Measurements from ENCODE around the gene ERC2. TPM values are rescaled to one million over a fixed set of nuclear protein-coding genes. Genes with fewer than 3 reads are reported as not detected.

ERC2 gene
- total and polyA plus RNA-seq, 2 of the 13 experiments (the other 11 are each of a cell fraction or from before 2014, with no cell fraction given) = 0.16 to 0.22 TPM

DNA sequence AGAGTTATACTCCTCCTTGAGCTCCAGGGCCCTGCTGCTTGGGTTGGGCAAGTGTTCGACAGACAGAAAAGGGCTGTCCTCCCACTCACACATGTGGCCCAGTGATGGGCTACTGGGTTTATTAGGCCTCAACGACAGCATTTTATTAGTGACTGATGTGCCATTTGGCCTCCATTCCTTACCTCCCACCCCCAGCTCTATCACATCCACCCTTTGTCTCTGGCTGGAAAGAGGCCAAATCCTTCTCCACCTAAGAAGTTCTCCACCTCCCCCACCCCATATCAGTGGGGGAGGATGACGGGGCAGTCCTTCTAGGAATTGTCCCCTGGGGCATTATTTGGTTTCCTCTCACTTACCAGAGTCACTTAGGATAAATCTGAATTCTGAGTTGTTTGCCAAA, 924.0 kb downstream of the ERC2 start:
- in situ Hi-C loops (cut with HindIII; ENCODE audit: extremely low pct_ligation_motif_present, low pct_unique_long_range_greater_than_20kb) (no loop called here), intact Hi-C loops (cut with micrococcal nuclease; ENCODE audit: unreplicated experiment) (no loop called here)
- no peak overlapping the region for H3K9ac ChIP-seq (ENCODE audit: insufficient read depth, low read depth, low read length)
- no peaks in the 10 kb centered on the region for H3K79me2 ChIP-seq (ENCODE audit: insufficient read depth, low read length)
- no peak overlapping the region for H3K27ac ChIP-seq (ENCODE audit: extremely low read length, insufficient read depth, low read length)
- H3K27me3 ChIP-seq (ENCODE audit: control insufficient read depth in 1 of 2, insufficient read depth in 2 of 2, low read length in 2 of 2) = no peaks in the 10 kb centered on the region; a peak in 1 of 5 replicates
- H3K4me3 ChIP-seq (replicated peaks in 1 of 3; ENCODE audit: insufficient read depth in 1 of 3, low read depth in 2 of 3, low read length in 3 of 3) = no peak overlapping the region
- H4K20me1 ChIP-seq (ENCODE audit: insufficient read depth, low read length) = no peaks in the 10 kb centered on the region
- 26% methylated on average over 3 of the region's 3 CpGs for WGBS (ENCODE audit: low lambda C conversion rate)
- H3K4me1 ChIP-seq (ENCODE audit: insufficient read depth, low read length) = no peaks in the 10 kb centered on the region
- no peaks in the 10 kb centered on the region for H3K36me3 ChIP-seq (replicated peaks in 1 of 2; ENCODE audit: control insufficient read depth in 1 of 2, insufficient read depth in 2 of 2, low read length in 2 of 2)
- ChIA-PET CTCF (ENCODE audit: low intra/inter-chr PET ratio, low total read pairs) (no interaction called here), POLR2A (no interaction called here)
- DNase-seq (ENCODE audit: low spot score) = no peak
- no peak overlapping the region for H2AFZ ChIP-seq (ENCODE audit: low read length)
- no TSS peak for BruUV-seq (replicated peaks)
- no peak for ATAC-seq
- no peak for FAIRE-seq
- TF ChIP-seq GLI4 (CRISPR knock-in tag; IDR thresholded peaks at IDR 0.05; ENCODE audit: borderline replicate concordance) (no peak), ZNF264 (CRISPR knock-in tag; IDR thresholded peaks at IDR 0.05) (no peak), ESRRA (CRISPR knock-in tag; IDR thresholded peaks at IDR 0.05; ENCODE audit: low read depth) (no peak)
- no peaks in the 10 kb centered on the region for H3K9me3 ChIP-seq (ENCODE audit: low read length)
- no peak overlapping the region for H3K4me2 ChIP-seq (ENCODE audit: low read depth, low read length)

- ATAC-seq (no peak), FAIRE-seq (no peak), DNase-seq (ENCODE audit: low spot score) (no peak)
- Histone ChIP-seq H3K9me3 (ENCODE audit: low read length) (no peaks in the 10 kb centered on the region), H3K4me3 (replicated peaks in 1 of 3; ENCODE audit: insufficient read depth in 1 of 3, low read depth in 2 of 3, low read length in 3 of 3) (no peak overlapping the region), H3K79me2 (ENCODE audit: insufficient read depth, low read length) (no peaks in the 10 kb centered on the region), H3K4me2 (ENCODE audit: low read depth, low read length) (no peak overlapping the region), H4K20me1 (ENCODE audit: insufficient read depth, low read length) (no peaks in the 10 kb centered on the region), H3K4me1 (ENCODE audit: insufficient read depth, low read length) (no peaks in the 10 kb centered on the region), H3K27ac (ENCODE audit: extremely low read length, insufficient read depth, low read length) (no peak overlapping the region), H2AFZ (ENCODE audit: low read length) (no peak overlapping the region), H3K27me3 (ENCODE audit: control insufficient read depth in 1 of 2, insufficient read depth in 2 of 2, low read length in 2 of 2) (no peaks in the 10 kb centered on the region; a peak in 1 of 5 replicates), H3K36me3 (replicated peaks in 1 of 2; ENCODE audit: control insufficient read depth in 1 of 2, insufficient read depth in 2 of 2, low read length in 2 of 2) (no peaks in the 10 kb centered on the region), H3K9ac (ENCODE audit: insufficient read depth, low read depth, low read length) (no peak overlapping the region)
- POLR2A ChIA-PET = no interaction called here
- BruUV-seq (replicated peaks) = no TSS peak
- WGBS (ENCODE audit: low lambda C conversion rate) = 38% methylated on average over 12 of the region's 12 CpGs
- intact Hi-C loops (cut with micrococcal nuclease; ENCODE audit: unreplicated experiment) (no loop called here), in situ Hi-C loops (cut with HindIII; ENCODE audit: extremely low pct_ligation_motif_present, low pct_unique_long_range_greater_than_20kb) (no loop called here)
- TF ChIP-seq E2F5 (CRISPR knock-in tag; conservative IDR thresholded peaks at IDR 0.05) (no peak), HNRNPL (IDR thresholded peaks at IDR 0.05; ENCODE audit: low read depth, low read length) (no peak), BHLHE40 (IDR thresholded peaks at IDR 0.05; ENCODE audit: low read length) (no peak), GTF3A (CRISPR knock-in tag; conservative IDR thresholded peaks at IDR 0.05) (no peak), ATAD3A (CRISPR knock-in tag; IDR thresholded peaks at IDR 0.05) (no peak), ZNF160 (CRISPR knock-in tag; IDR thresholded peaks at IDR 0.05) (no peak), DMTF1 (CRISPR knock-in tag; IDR thresholded peaks at IDR 0.05) (no peak), ZSCAN30 (CRISPR knock-in tag; IDR thresholded peaks at IDR 0.05) (no peak), SALL1 (CRISPR knock-in tag; IDR thresholded peaks at IDR 0.05) (no peak), THAP11 (CRISPR knock-in tag; IDR thresholded peaks at IDR 0.05) (no peak), JUND (CRISPR knock-in tag; IDR thresholded peaks at IDR 0.05) (no peak), TCF12 (IDR thresholded peaks at IDR 0.05) (no peak), TCF12 (CRISPR knock-in tag; IDR thresholded peaks at IDR 0.05) (no peak), MED1 (CRISPR knock-in tag; IDR thresholded peaks at IDR 0.05) (no peak), ZNF282 (IDR thresholded peaks at IDR 0.05; ENCODE audit: partially characterized antibody) (no peak)
- CTCF ChIA-PET (ENCODE audit: low intra/inter-chr PET ratio, low total read pairs) = no interaction called here
Observed at GRCh38 chr3:55543181-55543614, 925.1 kb downstream of the ERC2 start.
